ENCODE results near the gene HMOX2.

DNA sequence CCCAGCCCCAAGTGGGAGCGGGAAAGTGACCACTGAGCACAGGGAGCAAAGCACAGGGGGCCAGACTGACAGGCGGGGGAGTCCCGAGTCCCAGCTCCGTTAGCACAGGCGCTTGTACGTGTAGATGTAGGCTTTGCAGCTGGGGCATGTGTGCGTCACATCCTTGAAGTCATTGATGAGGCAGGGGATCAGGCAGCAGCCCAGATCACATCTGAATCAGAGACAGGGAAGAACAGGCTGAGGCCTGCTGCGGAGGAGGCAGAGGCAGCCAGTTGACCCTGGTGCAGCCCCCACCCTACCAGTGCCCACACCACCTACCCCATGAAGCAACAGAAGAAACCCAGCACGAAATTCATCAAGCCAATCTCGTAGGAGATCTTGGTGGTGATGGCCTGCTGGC, 36.3 kb downstream of the HMOX2 start:
- TF ChIP-seq, protein P1, sequence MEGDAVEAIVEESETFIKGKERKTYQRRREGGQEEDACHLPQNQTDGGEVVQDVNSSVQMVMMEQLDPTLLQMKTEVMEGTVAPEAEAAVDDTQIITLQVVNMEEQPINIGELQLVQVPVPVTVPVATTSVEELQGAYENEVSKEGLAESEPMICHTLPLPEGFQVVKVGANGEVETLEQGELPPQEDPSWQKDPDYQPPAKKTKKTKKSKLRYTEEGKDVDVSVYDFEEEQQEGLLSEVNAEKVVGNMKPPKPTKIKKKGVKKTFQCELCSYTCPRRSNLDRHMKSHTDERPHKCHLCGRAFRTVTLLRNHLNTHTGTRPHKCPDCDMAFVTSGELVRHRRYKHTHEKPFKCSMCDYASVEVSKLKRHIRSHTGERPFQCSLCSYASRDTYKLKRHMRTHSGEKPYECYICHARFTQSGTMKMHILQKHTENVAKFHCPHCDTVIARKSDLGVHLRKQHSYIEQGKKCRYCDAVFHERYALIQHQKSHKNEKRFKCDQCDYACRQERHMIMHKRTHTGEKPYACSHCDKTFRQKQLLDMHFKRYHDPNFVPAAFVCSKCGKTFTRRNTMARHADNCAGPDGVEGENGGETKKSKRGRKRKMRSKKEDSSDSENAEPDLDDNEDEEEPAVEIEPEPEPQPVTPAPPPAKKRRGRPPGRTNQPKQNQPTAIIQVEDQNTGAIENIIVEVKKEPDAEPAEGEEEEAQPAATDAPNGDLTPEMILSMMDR (conservative IDR thresholded peaks at IDR 0.05) = no peak
- no peak for TF ChIP-seq ZFX (IDR thresholded peaks at IDR 0.05)
